Esophagus muscularis mucosa (tissue), 3 donors: ENCODE data around the gene IFT27.

Experiments
- CTCF ChIP-seq, 3 experiments: fragments of 200-600 bp in 2 of 3; fragments of 450-650 bp in 1 of 3; sonication (generic) in 2 of 3; IDR thresholded peaks; one replicate each; pipeline ENCODE4 v1.5.1; 2017 to 2019; ENCODE audit warnings: antibody characterized with exemption in 3 of 3, mild to moderate bottlenecking in 2 of 3, moderate library complexity in 1 of 3
- POLR2AphosphoS5 ChIP-seq, 2 donors: sonication (generic); formaldehyde crosslinking; IDR thresholded peaks; one replicate each; pipeline ENCODE4 v1.6.1; 2017; ENCODE audit warnings: antibody characterized with exemption in 2 of 2

- TF ChIP-seq CTCF (IDR thresholded peaks at IDR 0.05), result no peak
- no peak for TF ChIP-seq POLR2AphosphoS5 (IDR thresholded peaks at IDR 0.05)
Measured at GRCh38 chr22:36740716-36741115, 35.2 kb downstream of the IFT27 start.
